GM19463 (cell line): Measurements from ENCODE around the gene KLF9.

ENCODE experiments used
- ATAC-seq: cut with Tn5 transposase; IDR thresholded peaks from one replicate; pipeline ENCODE4 v1.9.1; 2021; ENCODE audit warnings: mild to moderate bottlenecking, moderate library complexity; ENCODE audit not compliant: unreplicated experiment

Gene KLF9

GRCh38 chr9:70422371-70423043 lies 8.1 kb upstream of the KLF9 start:
- ATAC-seq, result no peak

- ATAC-seq, result no peak
Measured at GRCh38 chr9:70421272-70422180, 7.1 kb upstream of the KLF9 start.

- peak; percentile 2 for ATAC-seq
Measured at GRCh38 chr9:70420441-70421271, 6.2 kb upstream of the KLF9 start.

GRCh38 chr9:70419556-70420440 lies 5.3 kb upstream of the KLF9 start:
- ATAC-seq, result peak; percentile 40

GRCh38 chr9:70418822-70419555 lies 4.5 kb upstream of the KLF9 start:
- peak; percentile 42 for ATAC-seq

- ATAC-seq, result no peak
Measured at GRCh38 chr9:70415476-70415875, 1.0 kb upstream of the KLF9 start.

GRCh38 chr9:70415041-70415440 lies 584 bp upstream of the KLF9 start:
- ATAC-seq, result no peak

GRCh38 chr9:70413464-70413798 lies 1.0 kb downstream of the KLF9 start:
- peak; percentile 17 for ATAC-seq

- no peak for ATAC-seq
Measured at GRCh38 chr9:70412832-70413463, 1.5 kb downstream of the KLF9 start.

GRCh38 chr9:70411930-70412831 lies 2.3 kb downstream of the KLF9 start:
- peak; percentile 27 for ATAC-seq

GRCh38 chr9:70411121-70411929 lies 3.1 kb downstream of the KLF9 start:
- no peak for ATAC-seq

- no peak for ATAC-seq
Measured at GRCh38 chr9:70410368-70410767, 4.1 kb downstream of the KLF9 start.

GRCh38 chr9:70409800-70410199 lies 4.7 kb downstream of the KLF9 start:
- no peak for ATAC-seq

- ATAC-seq, result no peak
Measured at GRCh38 chr9:70409280-70409679, 5.2 kb downstream of the KLF9 start.

- ATAC-seq, result no peak
Measured at GRCh38 chr9:70408393-70409040, 5.9 kb downstream of the KLF9 start.

GRCh38 chr9:70407081-70407503 lies 7.4 kb downstream of the KLF9 start:
- ATAC-seq, result no peak

- ATAC-seq, result peak; percentile 80
Measured at GRCh38 chr9:70406434-70406862, 8.0 kb downstream of the KLF9 start.
